ENCODE measurements around the gene RASA3. TPM values are rescaled to one million over a fixed set of nuclear protein-coding genes. Genes with fewer than 3 reads are reported as not detected.

RASA3 gene
- total and polyA plus RNA-seq, 9 of the 15 experiments (the other 6 are each of a cell fraction or from before 2014, with no cell fraction given): 0.72 to 25.3 (median 14.4) TPM

DNA sequence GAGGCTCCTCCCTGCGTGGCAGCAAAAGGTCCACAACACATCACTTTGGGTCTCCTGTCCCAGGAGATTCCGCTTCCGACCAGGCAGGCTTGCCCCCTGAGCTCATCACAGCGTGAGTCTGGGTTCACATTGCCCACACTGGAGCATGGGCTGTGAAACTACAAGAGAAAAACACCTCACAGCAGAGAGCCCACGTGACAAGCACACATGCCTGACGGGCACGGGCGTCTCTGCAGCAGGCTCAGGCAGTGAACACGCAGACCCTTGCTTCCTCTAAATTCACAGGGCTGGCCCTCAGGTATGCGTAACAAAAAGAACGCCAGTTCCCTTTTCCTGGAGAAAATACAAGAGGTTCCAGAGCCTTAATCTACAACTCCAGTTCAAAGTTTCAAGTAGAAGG, 41.9 kb downstream of the RASA3 start (continued):
- TF ChIP-seq FUS (optimal IDR thresholded peaks at IDR 0.05; ENCODE audit: low read depth, low read length) (no peak), XRCC5 (IDR thresholded peaks at IDR 0.05; ENCODE audit: low read depth, low read length) (no peak), NCOA6 (IDR thresholded peaks at IDR 0.05) (no peak), MCM5 (IDR thresholded peaks at IDR 0.05; ENCODE audit: low read depth) (no peak), ZNF445 (CRISPR knock-in tag; IDR thresholded peaks at IDR 0.05; ENCODE audit: low read depth) (no peak), ZNF57 (CRISPR knock-in tag; IDR thresholded peaks at IDR 0.05) (no peak), CBX8 (IDR thresholded peaks at IDR 0.05; ENCODE audit: borderline replicate concordance, extremely low read depth, low read depth, low read length, poor library complexity, severe bottlenecking) (no peak), KLF16 (IDR thresholded peaks at IDR 0.05) (no peak), ASH1L (IDR thresholded peaks at IDR 0.05; ENCODE audit: borderline replicate concordance, low read depth, partially characterized antibody) (no peak), RAD51 (IDR thresholded peaks at IDR 0.05; ENCODE audit: borderline replicate concordance, low read depth) (no peak), CTBP1 (IDR thresholded peaks at IDR 0.05; ENCODE audit: borderline replicate concordance) (no peak)
- TF ChIP-seq, protein P1, sequence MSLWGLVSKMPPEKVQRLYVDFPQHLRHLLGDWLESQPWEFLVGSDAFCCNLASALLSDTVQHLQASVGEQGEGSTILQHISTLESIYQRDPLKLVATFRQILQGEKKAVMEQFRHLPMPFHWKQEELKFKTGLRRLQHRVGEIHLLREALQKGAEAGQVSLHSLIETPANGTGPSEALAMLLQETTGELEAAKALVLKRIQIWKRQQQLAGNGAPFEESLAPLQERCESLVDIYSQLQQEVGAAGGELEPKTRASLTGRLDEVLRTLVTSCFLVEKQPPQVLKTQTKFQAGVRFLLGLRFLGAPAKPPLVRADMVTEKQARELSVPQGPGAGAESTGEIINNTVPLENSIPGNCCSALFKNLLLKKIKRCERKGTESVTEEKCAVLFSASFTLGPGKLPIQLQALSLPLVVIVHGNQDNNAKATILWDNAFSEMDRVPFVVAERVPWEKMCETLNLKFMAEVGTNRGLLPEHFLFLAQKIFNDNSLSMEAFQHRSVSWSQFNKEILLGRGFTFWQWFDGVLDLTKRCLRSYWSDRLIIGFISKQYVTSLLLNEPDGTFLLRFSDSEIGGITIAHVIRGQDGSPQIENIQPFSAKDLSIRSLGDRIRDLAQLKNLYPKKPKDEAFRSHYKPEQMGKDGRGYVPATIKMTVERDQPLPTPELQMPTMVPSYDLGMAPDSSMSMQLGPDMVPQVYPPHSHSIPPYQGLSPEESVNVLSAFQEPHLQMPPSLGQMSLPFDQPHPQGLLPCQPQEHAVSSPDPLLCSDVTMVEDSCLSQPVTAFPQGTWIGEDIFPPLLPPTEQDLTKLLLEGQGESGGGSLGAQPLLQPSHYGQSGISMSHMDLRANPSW (CRISPR knock-in tag; IDR thresholded peaks at IDR 0.05): no peak
- TF ChIP-seq, protein P2, sequence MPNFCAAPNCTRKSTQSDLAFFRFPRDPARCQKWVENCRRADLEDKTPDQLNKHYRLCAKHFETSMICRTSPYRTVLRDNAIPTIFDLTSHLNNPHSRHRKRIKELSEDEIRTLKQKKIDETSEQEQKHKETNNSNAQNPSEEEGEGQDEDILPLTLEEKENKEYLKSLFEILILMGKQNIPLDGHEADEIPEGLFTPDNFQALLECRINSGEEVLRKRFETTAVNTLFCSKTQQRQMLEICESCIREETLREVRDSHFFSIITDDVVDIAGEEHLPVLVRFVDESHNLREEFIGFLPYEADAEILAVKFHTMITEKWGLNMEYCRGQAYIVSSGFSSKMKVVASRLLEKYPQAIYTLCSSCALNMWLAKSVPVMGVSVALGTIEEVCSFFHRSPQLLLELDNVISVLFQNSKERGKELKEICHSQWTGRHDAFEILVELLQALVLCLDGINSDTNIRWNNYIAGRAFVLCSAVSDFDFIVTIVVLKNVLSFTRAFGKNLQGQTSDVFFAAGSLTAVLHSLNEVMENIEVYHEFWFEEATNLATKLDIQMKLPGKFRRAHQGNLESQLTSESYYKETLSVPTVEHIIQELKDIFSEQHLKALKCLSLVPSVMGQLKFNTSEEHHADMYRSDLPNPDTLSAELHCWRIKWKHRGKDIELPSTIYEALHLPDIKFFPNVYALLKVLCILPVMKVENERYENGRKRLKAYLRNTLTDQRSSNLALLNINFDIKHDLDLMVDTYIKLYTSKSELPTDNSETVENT (CRISPR knock-in tag; IDR thresholded peaks at IDR 0.05): no peak
- TF ChIP-seq, protein P3, sequence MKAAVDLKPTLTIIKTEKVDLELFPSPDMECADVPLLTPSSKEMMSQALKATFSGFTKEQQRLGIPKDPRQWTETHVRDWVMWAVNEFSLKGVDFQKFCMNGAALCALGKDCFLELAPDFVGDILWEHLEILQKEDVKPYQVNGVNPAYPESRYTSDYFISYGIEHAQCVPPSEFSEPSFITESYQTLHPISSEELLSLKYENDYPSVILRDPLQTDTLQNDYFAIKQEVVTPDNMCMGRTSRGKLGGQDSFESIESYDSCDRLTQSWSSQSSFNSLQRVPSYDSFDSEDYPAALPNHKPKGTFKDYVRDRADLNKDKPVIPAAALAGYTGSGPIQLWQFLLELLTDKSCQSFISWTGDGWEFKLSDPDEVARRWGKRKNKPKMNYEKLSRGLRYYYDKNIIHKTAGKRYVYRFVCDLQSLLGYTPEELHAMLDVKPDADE (conservative IDR thresholded peaks at IDR 0.05; ENCODE audit: control insufficient read depth, low read depth, low read length): no peak

Measured in K562 (cell line).